IMR-90 (cell line): Measurements from ENCODE around the gene CIC. TPM values are rescaled to one million over a fixed set of nuclear protein-coding genes. Genes with fewer than 3 reads are reported as not detected.
"Not testable (repeated sequence)": the region's sequence is repeated elsewhere in the genome, so short reads cannot be mapped to it uniquely, and the experiment has no call there.

Experiments
- ATAC-seq: fragments of 200-7000 bp; cut with Tn5 transposase; 2 replicates; pipeline ENCODE4 v1.9.1; 2020; ENCODE audit warnings: low read depth, mild to moderate bottlenecking, moderate library complexity
- BruUV-seq: library from RNA; stranded (reverse); fragments of 400-500 nt; replicated peaks from 2 replicates; lab custom pipeline; 2021; lab: Mats Ljungman, UMichigan
- CTCF ChIA-PET: fragments of 300-600 bp; formaldehyde crosslinking; extraction: SDS; loops from one replicate; lab custom pipeline; 2021; ENCODE audit warnings: antibody characterized with exemption; lab: Yijun Ruan, JAX
- POLR2A ChIA-PET: fragments of 300-600 bp; sonication (Branson Sonifier 250); formaldehyde crosslinking; loops from one replicate; lab custom pipeline; 2022; ENCODE audit warnings: antibody characterized with exemption; ENCODE audit not compliant: unreplicated experiment; lab: Charles Lee
- DNase-seq: peaks from one replicate; pipeline ENCODE4 v3.0.0; 2013
- H2AFZ ChIP-seq: replicated peaks from 2 replicates; pipeline ENCODE3; 2013; ENCODE audit warnings: low read length, mild to moderate bottlenecking; ENCODE audit not compliant: poor library complexity
- H2AK5ac ChIP-seq: 2 replicates; pipeline ENCODE4 v1.6.1; 2013; ENCODE audit warnings: low read depth, low read length, inconsistent platforms
- H2AK9ac ChIP-seq: replicated peaks from 2 replicates; pipeline ENCODE3; 2013; ENCODE audit warnings: mild to moderate bottlenecking, low read depth, low read length, moderate library complexity; ENCODE audit not compliant: poor library complexity
- H2BK120ac ChIP-seq: 2 replicates; pipeline ENCODE4 v1.6.1; 2013; ENCODE audit warnings: low read depth, low read length, inconsistent platforms
- H2BK15ac ChIP-seq: 3 replicates; pipeline ENCODE4 v1.6.1; 2013; ENCODE audit warnings: low read depth, low read length, inconsistent platforms
- H2BK20ac ChIP-seq: 2 replicates; pipeline ENCODE4 v1.6.1; 2013; ENCODE audit warnings: low read depth, mild to moderate bottlenecking, inconsistent platforms, low read length, moderate library complexity
- H2BK5ac ChIP-seq: 2 replicates; pipeline ENCODE4 v1.6.1; 2013; ENCODE audit warnings: mild to moderate bottlenecking, low read depth, low read length, inconsistent platforms; ENCODE audit not compliant: poor library complexity, severe bottlenecking
- H3K14ac ChIP-seq: replicated peaks from 2 replicates; pipeline ENCODE4 v1.6.1; 2013; ENCODE audit warnings: low read depth, low read length, inconsistent platforms
- H3K18ac ChIP-seq: 2 replicates; pipeline ENCODE4 v1.6.1; 2013; ENCODE audit warnings: low read depth, low read length, control low read depth
- H3K23ac ChIP-seq: 2 replicates; pipeline ENCODE4 v1.6.1; 2013; ENCODE audit warnings: low read depth, low read length, inconsistent platforms
- H3K27ac ChIP-seq: 2 replicates; pipeline ENCODE4 v1.5.1; 2013; ENCODE audit warnings: mild to moderate bottlenecking, control low read depth, low read length; ENCODE audit not compliant: insufficient read depth
- H3K27me3 ChIP-seq: 2 replicates; pipeline ENCODE4 v1.6.1; 2013; ENCODE audit warnings: low read length; ENCODE audit not compliant: control insufficient read depth, insufficient read depth
- H3K36me3 ChIP-seq: 2 replicates; pipeline ENCODE4 v1.6.1; 2013; ENCODE audit warnings: low read length, mixed read lengths; ENCODE audit not compliant: control insufficient read depth, insufficient read depth
- H3K4ac ChIP-seq: 2 replicates; pipeline ENCODE4 v1.6.1; 2013; ENCODE audit warnings: low read depth, low read length, inconsistent platforms
- H3K4me1 ChIP-seq: 2 replicates; pipeline ENCODE4 v1.6.1; 2013; ENCODE audit warnings: low read length, mixed read lengths; ENCODE audit not compliant: control insufficient read depth, insufficient read depth
- H3K4me2 ChIP-seq: 2 replicates; pipeline ENCODE4 v1.6.1; 2013; ENCODE audit warnings: low read depth, mild to moderate bottlenecking, control low read depth, low read length, moderate library complexity
- H3K4me3 ChIP-seq: 2 replicates; pipeline ENCODE4 v1.5.1; 2013; ENCODE audit warnings: low read depth, mild to moderate bottlenecking, control low read depth, low read length, moderate library complexity; ENCODE audit not compliant: insufficient read depth
- H3K56ac ChIP-seq: 2 replicates; pipeline ENCODE4 v1.6.1; 2013; ENCODE audit warnings: low read length, inconsistent platforms; ENCODE audit not compliant: insufficient read depth; ENCODE audit errors: extremely low read depth
- H3K79me1 ChIP-seq, 2 experiments: 2 replicates each; pipeline ENCODE4 v1.6.1; 2013; ENCODE audit warnings: low read length in 2 of 2, inconsistent platforms in 1 of 2, low read depth in 1 of 2
- H3K9ac ChIP-seq: 2 replicates; pipeline ENCODE4 v1.6.1; 2013; ENCODE audit warnings: low read depth, low read length, control low read depth
- H3K9me1 ChIP-seq: 2 replicates; pipeline ENCODE4 v1.6.1; 2013; ENCODE audit warnings: low read length, inconsistent platforms; ENCODE audit not compliant: insufficient read depth
- H3K9me3 ChIP-seq: 2 replicates; pipeline ENCODE4 v1.6.1; 2013; ENCODE audit warnings: low read length; ENCODE audit not compliant: control insufficient read depth, insufficient read depth
- H4K20me1 ChIP-seq: 2 replicates; pipeline ENCODE4 v1.6.1; 2013; ENCODE audit warnings: low read length, inconsistent platforms; ENCODE audit not compliant: insufficient read depth
- H4K5ac ChIP-seq: 2 replicates; pipeline ENCODE4 v1.6.1; 2013; ENCODE audit warnings: mild to moderate bottlenecking, low read depth, low read length, control low read depth
- H4K8ac ChIP-seq, 2 experiments: 2 replicates each; pipeline ENCODE4 v1.6.1; 2013; ENCODE audit warnings: low read depth in 2 of 2, low read length in 2 of 2, control low read depth in 1 of 2, inconsistent platforms in 1 of 2
- H4K91ac ChIP-seq: 2 replicates; pipeline ENCODE4 v1.6.1; 2013; ENCODE audit warnings: low read depth, low read length, inconsistent platforms; ENCODE audit not compliant: insufficient read depth
- WGBS, 2 experiments: methylation state at CpG; one replicate each; pipeline versions ENCODE4 v1.1.5 to v1.1.7; 2013; ENCODE audit warnings: missing lambda C conversion rate in 2 of 2; ENCODE audit not compliant: insufficient read length in 1 of 2; ENCODE audit errors: extremely low coverage in 2 of 2; 5-methylcytosine and 5-hydroxymethylcytosine counted together
- dilution Hi-C: fragments of 300-500 bp; cut with HindIII; formaldehyde crosslinking; loops from one replicate; pipeline ENCODE4 v1.14.3; 2018; ENCODE audit warnings: low sequenced_read_pairs; ENCODE audit not compliant: unreplicated experiment
- in situ Hi-C: fragments of 300-500 bp; cut with MboI; formaldehyde crosslinking; loops from 3 replicates; pipeline ENCODE4 v1.14.3; 2019; ENCODE audit warnings: low sequenced_read_pairs, inconsistent platforms, mixed read lengths
- intact Hi-C: fragments of 100-400 bp; cut with micrococcal nuclease; formaldehyde crosslinking; loops from 2 replicates; pipeline ENCODE4 v1.10.0; 2022
- polyA plus RNA-seq, 3 experiments: library from polyadenylated mRNA; depleted of rRNA; stranded (reverse); fragments of >200 nt; gene quantifications; 2 replicates each; pipeline ENCODE4 v1.2.3, GENCODE V29; 2012; ENCODE audit warnings: low replicate concordance in 1 of 3
- total RNA-seq: library from RNA; depleted of rRNA; stranded (reverse); fragments of >200 nt; gene quantifications from 2 replicates; pipeline ENCODE4 v1.2.3, GENCODE V29; 2012

The CIC gene
- total and polyA plus RNA-seq, 2 of the 4 experiments (the other 2 are of a cell fraction), result 1.8 to 23.2 TPM

- H3K27me3 ChIP-seq, H3K9me3 ChIP-seq, H3K4me3 ChIP-seq, H2BK5ac ChIP-seq, H3K18ac ChIP-seq, intact Hi-C loops, CTCF ChIA-PET, H3K14ac ChIP-seq, H4K91ac ChIP-seq, dilution Hi-C loops, H3K23ac ChIP-seq, H2BK20ac ChIP-seq, POLR2A ChIA-PET, H3K4me2 ChIP-seq, H3K56ac ChIP-seq, H4K8ac ChIP-seq, H3K9me1 ChIP-seq, H4K5ac ChIP-seq, ATAC-seq, H3K9ac ChIP-seq, BruUV-seq, H2AK9ac ChIP-seq, H2AK5ac ChIP-seq, H3K4ac ChIP-seq, H2BK120ac ChIP-seq, H2BK15ac ChIP-seq, H4K20me1 ChIP-seq, H3K27ac ChIP-seq, H3K4me1 ChIP-seq, H3K36me3 ChIP-seq, in situ Hi-C loops, DNase-seq: not testable (repeated sequence)
- H3K79me1 ChIP-seq, result peaks cover 11 to 23% of the 10 kb centered on the region in 2 experiments
- peak overlapping the region; percentile 44 for H2AFZ ChIP-seq
- WGBS, 2 experiments, result no CpG with 5 or more reads among the region's 4 CpGs
Observed at GRCh38 chr19:42266105-42266504, 2.9 kb upstream of the CIC start.

GRCh38 chr19:42266928-42267603 lies 2.0 kb upstream of the CIC start:
- H3K27me3 ChIP-seq, H3K23ac ChIP-seq, H2BK15ac ChIP-seq, H2AK9ac ChIP-seq, H4K91ac ChIP-seq, H3K9ac ChIP-seq, ATAC-seq, H3K36me3 ChIP-seq, H2BK5ac ChIP-seq, H3K27ac ChIP-seq, H2AFZ ChIP-seq, H3K9me1 ChIP-seq, H2BK20ac ChIP-seq, H3K4me2 ChIP-seq, H2AK5ac ChIP-seq, H4K20me1 ChIP-seq, H3K9me3 ChIP-seq, intact Hi-C loops, CTCF ChIA-PET, H3K14ac ChIP-seq, H2BK120ac ChIP-seq, DNase-seq, H4K5ac ChIP-seq, POLR2A ChIA-PET, in situ Hi-C loops, H3K4me3 ChIP-seq, H3K18ac ChIP-seq, H3K4ac ChIP-seq, H3K56ac ChIP-seq, dilution Hi-C loops, BruUV-seq, H3K4me1 ChIP-seq: not testable (repeated sequence)
- WGBS, 2 experiments, result 90% methylated on average over 2 of the region's 25 CpGs; no CpG with 5 or more reads in 1 of the 2 experiments
- Histone ChIP-seq H3K79me1 (peaks cover 15 to 29% of the 10 kb centered on the region in 2 experiments), H4K8ac (0 out of 4 replicates have a peak overlapping the region, but pooled peaks of 1 of the 2 experiments have one; percentile 21)
